HL-60/S4 treated with retinoic acid at 250 ng/mL for 4 days and 3 days (cell line): ENCODE results near the gene ZNF519.
"Not testable (repeated sequence)": the region's sequence is repeated elsewhere in the genome, so short reads cannot be mapped to it uniquely, and the experiment has no call there.

Experiments used
- in situ Hi-C: fragments of 300-500 bp; cut with MboI; formaldehyde crosslinking; loops from 2 replicates; pipeline ENCODE4 v1.7.0; 2022; ENCODE audit warnings: low sequenced_read_pairs

ZNF519 gene

GRCh38 chr18:14147935-14148865, 16.0 kb upstream of the ZNF519 start:
- in situ Hi-C loops: not testable (repeated sequence)

DNA sequence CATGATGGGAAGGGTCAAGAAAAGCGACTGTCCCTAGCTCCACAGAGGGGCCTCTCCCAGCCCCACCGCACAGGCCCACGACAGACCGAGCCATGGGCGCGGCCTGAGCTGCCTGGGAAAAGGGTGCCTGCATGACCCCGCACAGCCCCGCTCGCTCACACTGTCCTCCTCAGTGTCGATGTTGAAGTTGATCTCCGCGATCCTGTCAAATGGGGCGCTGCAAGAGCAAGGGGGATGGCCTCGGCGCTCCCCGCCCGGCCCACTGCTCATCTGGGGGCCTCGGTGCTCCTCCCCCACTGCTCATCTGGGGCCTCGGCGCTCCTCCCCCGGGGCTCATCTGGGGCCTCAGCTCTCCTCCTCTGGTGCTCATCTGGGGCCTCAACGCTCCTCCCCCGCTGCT, 14.5 kb upstream of the ZNF519 start:
- in situ Hi-C loops: not testable (repeated sequence)

DNA sequence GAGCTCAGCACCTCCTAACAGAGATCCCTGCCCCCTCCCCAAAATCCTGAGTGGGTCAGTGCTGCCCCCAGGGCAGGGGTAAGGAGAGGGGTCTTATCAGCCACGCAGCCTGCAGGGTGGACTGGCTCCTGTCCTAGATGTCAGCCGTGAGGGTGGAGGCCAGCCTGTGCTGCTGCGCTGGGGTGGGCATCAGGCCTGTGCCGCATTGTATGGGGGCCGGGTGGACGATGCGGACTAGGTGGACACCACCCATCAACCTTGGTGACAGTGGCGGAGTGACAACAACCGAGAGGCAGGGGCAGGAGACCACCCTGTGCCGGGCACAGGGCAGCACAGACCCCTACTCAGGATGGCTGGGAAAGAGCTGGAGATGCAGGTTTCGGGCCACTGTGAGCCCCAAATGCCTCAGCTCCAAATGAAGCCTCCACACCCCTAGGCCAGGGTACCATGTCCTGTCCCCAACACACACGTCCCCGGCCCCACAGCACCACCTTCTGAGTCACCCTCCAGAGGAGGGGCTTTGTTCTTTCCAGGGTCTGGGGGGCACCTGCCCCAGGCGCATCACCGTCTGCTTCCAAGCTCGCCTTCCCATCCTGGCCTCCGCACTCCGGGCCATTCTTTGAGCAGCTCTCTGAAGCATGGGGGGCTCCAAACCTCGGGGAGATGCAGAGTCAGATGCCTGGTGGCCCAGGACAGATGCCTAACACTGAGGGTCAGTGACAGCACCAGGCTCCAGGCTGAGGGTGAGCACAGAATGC, 13.5 kb upstream of the ZNF519 start:
- in situ Hi-C loops: not testable (repeated sequence)

- in situ Hi-C loops: not testable (repeated sequence)
Observed at GRCh38 chr18:14145021-14145420, 12.8 kb upstream of the ZNF519 start.

DNA sequence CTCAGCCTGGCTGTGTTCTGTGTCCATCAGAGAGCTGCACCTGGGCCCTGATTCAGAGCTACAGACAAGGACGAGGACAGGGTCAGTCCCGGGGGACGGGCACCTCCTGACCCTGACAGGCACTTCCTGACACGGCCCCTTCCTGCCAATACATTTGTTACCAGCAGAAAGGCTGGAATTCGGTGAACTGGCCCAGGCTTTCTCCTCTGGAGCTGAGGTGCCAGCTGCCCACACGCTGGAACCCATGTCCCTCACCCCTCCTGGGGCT, 12.3 kb upstream of the ZNF519 start:
- in situ Hi-C loops: no loop called here

GRCh38 chr18:14143871-14144627, 11.8 kb upstream of the ZNF519 start:
- in situ Hi-C loops: not testable (repeated sequence)

GRCh38 chr18:14143396-14143795, 11.2 kb upstream of the ZNF519 start:
- in situ Hi-C loops: not testable (repeated sequence)

DNA sequence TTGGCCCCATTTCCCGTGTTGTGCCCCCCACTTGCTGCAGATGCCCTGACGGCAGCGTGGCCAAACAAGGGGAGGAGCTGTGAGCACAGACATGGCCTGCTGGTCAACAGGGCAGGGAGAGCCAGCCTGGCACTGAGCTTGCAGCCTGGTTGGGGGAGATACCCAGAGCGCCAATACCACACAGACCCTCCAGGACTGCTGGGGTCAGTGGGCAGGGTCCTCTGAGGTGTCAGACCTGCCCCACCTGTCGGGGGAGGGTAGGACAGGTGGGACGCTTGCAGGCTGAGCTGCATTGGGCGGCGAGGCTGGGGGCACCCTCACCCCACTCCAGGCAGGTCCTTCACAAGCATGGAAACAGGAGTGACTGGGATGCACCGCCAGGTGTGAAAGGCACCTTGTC, 9.9 kb upstream of the ZNF519 start:
- in situ Hi-C loops: not testable (repeated sequence)

- in situ Hi-C loops: not testable (repeated sequence)
Observed at GRCh38 chr18:14139583-14139982, 7.3 kb upstream of the ZNF519 start.

- in situ Hi-C loops: not testable (repeated sequence)
Observed at GRCh38 chr18:14137971-14138370, 5.7 kb upstream of the ZNF519 start.

DNA sequence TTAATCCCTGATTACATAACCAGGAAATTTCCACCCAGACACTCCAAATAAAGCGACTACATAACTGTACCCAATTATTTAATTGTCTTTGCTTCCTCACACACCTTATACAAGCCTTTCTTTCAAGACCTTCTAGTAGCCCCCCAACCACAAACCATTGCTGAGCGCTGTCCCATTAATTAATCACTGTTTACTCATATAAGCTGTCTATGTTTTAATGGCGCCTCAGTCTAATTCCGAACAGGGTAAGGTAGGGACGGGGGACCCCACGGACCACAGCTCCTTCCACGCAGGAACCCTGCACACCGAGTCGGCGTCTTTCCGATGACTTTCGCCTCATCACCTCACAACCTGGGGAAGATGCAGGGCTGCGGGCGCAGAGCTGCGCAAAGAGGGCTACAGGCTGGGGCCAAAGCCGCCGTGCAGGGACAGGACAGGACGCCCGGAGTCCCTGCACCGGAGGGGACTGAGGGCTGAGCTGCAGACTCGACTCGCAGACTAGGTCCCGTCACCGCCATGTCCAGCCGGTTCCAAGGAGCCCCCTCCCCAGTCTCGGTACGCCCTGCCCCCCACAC, 452 bp downstream of the ZNF519 start:
- in situ Hi-C loops: not testable (repeated sequence)

DNA sequence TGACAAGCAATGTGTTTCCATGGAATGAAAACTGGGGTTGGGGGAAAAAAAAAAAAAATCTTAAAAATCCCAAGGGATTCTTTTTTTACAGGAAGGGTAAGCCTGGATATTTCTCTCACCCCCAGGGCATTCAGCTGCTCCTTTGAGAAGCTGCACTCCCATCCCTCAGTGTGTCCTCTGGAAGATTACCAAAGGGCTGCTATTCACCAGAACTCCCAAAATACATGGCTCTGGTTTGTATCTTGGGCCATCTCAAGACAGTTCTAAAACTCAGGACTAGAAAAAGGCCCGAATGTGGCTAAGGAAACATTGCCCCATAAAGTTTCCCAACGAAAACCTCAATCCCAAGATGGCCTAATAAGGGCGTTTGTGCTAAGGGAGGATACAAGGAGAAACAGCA, 1.4 kb downstream of the ZNF519 start:
- in situ Hi-C loops: not testable (repeated sequence)

DNA sequence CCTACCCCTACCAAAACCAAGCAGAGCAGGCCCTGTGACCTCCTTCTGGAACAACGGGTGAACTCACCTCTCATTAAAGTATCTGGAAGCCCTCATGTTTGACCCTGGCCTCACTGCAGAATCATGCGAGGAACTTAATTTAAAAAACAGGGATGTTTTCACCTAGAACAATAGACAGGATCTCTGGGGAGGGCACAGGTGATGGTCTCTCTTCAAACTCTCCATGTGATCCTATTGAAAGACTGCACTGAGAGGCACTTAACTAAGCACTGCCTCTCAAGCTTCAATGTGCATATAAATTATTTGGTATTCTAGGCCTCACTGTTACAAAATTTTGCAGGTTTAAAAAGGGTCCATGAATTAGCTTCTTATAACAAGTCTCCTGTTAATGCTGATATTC, 7.5 kb downstream of the ZNF519 start:
- in situ Hi-C loops: no loop called here

GRCh38 chr18:14122097-14122496, 10.1 kb downstream of the ZNF519 start:
- in situ Hi-C loops: no loop called here

DNA sequence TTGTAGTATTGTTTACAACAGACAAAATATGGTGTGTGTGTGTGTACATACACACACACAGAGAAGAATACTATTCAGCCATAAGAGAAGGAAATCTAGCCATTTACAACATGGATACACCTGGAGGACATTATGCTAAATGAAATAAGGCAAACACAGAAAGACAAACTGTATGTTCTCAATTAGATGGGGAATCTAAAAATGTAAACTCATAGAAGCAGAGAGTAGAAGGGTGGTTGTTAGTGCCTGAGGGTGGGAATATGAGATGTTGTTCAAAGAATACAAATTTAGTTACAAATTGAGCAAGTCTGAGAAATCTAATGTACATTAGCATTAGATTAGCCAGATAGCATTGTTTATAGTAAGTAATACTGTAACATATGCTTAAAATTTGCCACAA, 11.3 kb downstream of the ZNF519 start:
- in situ Hi-C loops: no loop called here

DNA sequence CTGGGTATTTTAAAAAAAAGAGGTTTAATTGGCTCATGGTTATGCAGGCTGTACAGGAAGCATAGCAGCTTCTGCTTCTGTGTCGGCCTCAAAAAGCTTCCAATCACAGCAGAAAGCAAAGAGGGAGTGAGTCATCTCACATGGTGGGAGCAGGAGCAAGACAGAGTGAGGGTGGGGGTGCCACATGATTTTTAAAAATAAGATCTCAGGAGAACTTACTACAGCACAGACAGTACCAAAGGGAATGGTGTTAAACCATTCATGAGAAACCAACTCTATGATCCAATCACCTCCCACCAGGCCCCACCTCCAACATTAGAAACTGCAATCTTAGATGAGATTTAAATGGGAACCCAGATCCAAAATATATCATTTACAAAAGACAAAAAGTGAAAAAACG, 14.6 kb downstream of the ZNF519 start:
- in situ Hi-C loops: no loop called here

DNA sequence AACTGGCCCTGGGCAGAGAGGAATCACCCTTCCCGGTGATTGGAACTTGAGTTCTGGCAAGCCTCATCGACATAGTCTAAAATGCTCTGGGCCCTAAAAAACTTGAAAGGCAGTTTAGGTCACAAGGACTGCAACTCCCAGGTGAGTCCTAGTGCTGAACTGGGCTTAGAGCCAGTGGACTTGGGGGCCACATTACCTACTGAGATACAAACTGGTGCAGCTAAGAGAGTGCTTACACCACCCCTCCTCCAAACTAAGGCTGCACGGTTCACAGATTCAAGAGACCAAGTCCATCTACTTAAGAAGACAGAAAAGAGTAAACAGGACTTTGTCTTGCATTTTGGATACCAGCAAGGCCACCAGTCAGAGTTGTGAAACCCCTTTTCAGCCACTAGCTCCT, 25.3 kb downstream of the ZNF519 start:
- in situ Hi-C loops: no loop called here

DNA sequence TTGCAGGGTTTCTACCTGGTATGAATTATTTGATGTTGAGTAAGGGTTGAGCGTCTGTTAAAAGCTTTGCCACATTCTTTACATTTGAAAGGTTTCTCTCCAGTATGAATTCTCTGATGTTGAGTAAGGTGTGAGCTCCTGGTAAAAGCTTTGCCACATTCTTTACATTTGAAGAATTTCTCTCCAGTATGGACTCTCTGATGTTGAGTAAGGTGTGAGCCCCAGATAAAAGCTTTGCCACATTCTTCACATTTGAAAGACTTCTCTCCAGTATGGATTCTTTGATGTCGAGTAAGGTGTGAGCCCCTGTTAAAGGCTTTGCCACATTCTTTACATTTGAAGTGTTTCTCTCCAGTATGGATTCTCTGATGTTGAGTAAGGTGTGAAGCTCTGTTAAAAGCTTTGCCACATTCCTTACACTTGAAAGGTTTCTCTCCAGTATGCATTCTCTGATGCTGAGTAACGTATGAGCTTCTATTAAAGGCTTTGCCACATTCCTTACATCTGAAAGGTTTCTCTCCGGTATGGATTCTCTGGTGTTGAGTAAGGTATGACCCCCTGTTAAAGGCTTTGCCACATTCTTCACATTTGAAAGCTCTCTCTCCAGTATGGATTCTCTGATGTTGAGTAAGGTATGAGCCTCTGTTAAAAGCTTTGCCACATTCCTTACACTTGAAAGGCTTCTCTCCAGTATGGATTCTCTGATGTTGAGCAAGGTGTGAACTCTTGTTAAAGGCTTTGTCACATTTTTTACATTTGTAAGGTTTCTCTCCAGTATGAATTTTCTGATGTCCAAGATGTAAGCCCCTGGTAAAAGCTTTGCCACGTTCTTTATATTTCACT, 27.1 kb downstream of the ZNF519 start:
- in situ Hi-C loops: no loop called here

DNA sequence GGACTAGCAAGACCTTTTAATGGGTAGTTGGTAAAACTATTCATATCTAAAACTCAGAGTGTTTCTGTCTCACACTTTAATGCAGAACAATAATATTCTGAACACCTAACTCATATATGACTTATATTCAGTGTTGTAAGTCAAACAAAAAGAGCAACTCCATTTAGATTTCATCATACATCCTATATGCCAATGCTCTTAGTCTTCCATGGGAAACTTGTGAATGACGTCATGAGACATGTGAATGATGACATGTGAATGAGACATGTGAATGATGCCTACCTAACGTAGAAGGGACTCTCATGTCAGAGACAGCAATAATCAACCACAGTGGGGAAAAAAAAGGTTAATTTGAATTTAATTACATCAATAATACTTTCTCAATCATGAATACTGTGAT, 28.0 kb downstream of the ZNF519 start:
- in situ Hi-C loops: no loop called here
